Osteocyte (in vitro differentiated cells): ENCODE data around the gene MEF2C. TPM values are rescaled to one million over a fixed set of nuclear protein-coding genes. Genes with fewer than 3 reads are reported as not detected.

Experiments
- DNase-seq: peaks from one replicate; pipeline ENCODE4 v3.0.0; 2021; ENCODE audit warnings: mixed read lengths; ENCODE audit not compliant: unreplicated experiment; ENCODE audit errors: extremely low spot score
- H3K27ac Mint-ChIP-seq: one replicate; pipeline ENCODE4 v1.8.0; 2021; ENCODE audit warnings: mild to moderate bottlenecking, mixed read lengths; ENCODE audit not compliant: unreplicated experiment
- H3K27me3 Mint-ChIP-seq: one replicate; pipeline ENCODE4 v1.8.0; 2021; ENCODE audit warnings: mixed read lengths; ENCODE audit not compliant: unreplicated experiment
- H3K36me3 Mint-ChIP-seq: one replicate; pipeline ENCODE4 v1.8.0; 2021; ENCODE audit warnings: mixed read lengths; ENCODE audit not compliant: unreplicated experiment
- H3K4me1 Mint-ChIP-seq: one replicate; pipeline ENCODE4 v1.8.0; 2021; ENCODE audit warnings: mixed read lengths; ENCODE audit not compliant: unreplicated experiment
- H3K4me3 Mint-ChIP-seq: one replicate; pipeline ENCODE4 v1.8.0; 2021; ENCODE audit warnings: mild to moderate bottlenecking, moderate library complexity, mixed read lengths; ENCODE audit not compliant: unreplicated experiment
- H3K9me3 Mint-ChIP-seq: one replicate; pipeline ENCODE4 v1.8.0; 2021; ENCODE audit warnings: mixed read lengths; ENCODE audit not compliant: unreplicated experiment
- total RNA-seq: library from RNA; stranded (reverse); gene quantifications from 2 replicates; pipeline ENCODE4 v1.2.1, GENCODE V29; 2021
- TF ChIP-seq, protein P1 (sequence below): fragments of 200-600 bp; sonication (generic); IDR thresholded peaks from 2 replicates; pipeline ENCODE4 v1.5.0; 2021; ENCODE audit warnings: antibody characterized with exemption, mild to moderate bottlenecking, moderate library complexity

Gene MEF2C
- total RNA-seq, 1 donor from 2014 or later, result 9.4 TPM

DNA sequence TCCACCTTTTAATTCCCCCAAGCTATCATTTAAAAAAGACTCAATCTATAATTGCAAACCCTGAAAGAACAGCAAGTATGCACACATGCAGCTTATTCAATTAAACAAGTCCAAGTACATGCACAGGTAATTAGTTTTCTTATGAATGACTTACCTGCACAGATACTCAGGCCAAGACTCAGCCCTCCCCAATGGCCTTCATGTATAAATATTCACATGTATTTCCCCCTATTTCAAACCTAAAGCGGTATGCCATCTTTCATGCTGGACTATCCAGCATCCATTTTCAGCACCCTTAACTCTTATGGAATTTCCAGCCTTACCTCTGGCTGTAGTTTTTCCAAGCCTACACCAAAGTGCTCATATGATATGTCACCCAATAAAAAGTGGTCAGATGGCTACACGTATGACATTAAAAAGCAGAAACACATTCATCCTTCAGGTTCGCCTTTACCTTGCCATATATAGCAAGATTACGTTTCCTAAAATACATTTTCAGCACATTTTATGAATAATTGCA lies 205.5 kb downstream of the MEF2C start:
- Mint-ChIP-seq H3K4me3 (no peak overlapping the region), H3K27me3 (peaks cover 89% of the 10 kb centered on the region), H3K9me3 (no peaks in the 10 kb centered on the region)

DNA sequence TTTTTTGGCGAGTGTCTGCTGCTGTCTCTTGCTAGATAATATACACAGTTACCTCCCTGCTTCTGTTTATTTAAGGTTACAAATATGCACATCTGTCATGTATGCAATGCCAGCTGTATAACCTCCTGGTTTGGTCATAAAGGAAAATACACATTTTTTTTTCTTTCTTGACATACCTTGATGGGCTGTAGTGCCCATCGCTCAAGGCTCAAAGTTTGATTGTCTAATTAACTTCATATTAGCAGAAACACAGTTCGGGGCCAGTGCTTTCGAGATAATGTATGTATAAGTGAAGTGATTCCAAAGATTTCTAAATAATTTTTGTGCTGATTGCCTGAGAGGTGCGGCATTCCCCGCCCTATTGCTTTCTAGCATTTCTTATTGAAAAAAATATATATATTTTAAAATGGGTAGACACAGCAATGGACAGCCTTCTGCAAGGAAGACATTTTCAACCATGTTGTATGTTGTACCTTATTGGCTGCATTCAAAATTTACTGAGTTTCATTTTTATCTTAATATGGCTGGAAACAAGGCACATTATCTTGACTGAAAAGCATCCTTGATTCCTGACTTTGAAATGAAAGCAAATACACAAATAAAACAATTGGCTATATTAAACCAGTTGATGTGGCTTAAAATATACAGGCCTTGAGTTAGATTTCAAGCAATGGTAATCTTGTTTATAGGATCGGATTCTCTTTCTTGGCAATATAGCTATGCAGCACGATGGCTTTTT lies 206.2 kb downstream of the MEF2C start:
- H3K27ac Mint-ChIP-seq, result no peak overlapping the region
- H3K27me3 Mint-ChIP-seq, result peaks cover 90% of the 10 kb centered on the region
- no peaks in the 10 kb centered on the region for H3K9me3 Mint-ChIP-seq
- no peak for DNase-seq
- TF ChIP-seq, protein P1, sequence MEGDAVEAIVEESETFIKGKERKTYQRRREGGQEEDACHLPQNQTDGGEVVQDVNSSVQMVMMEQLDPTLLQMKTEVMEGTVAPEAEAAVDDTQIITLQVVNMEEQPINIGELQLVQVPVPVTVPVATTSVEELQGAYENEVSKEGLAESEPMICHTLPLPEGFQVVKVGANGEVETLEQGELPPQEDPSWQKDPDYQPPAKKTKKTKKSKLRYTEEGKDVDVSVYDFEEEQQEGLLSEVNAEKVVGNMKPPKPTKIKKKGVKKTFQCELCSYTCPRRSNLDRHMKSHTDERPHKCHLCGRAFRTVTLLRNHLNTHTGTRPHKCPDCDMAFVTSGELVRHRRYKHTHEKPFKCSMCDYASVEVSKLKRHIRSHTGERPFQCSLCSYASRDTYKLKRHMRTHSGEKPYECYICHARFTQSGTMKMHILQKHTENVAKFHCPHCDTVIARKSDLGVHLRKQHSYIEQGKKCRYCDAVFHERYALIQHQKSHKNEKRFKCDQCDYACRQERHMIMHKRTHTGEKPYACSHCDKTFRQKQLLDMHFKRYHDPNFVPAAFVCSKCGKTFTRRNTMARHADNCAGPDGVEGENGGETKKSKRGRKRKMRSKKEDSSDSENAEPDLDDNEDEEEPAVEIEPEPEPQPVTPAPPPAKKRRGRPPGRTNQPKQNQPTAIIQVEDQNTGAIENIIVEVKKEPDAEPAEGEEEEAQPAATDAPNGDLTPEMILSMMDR, result no peak
- H3K4me3 Mint-ChIP-seq, result peak overlapping the region; percentile 56
- peaks cover 26% of the 10 kb centered on the region for H3K4me1 Mint-ChIP-seq
- H3K36me3 Mint-ChIP-seq, result no peaks in the 10 kb centered on the region

More for the DNA sequence above, 205.5 kb downstream of the MEF2C start:
- H3K4me1 Mint-ChIP-seq, result peaks cover 26% of the 10 kb centered on the region
- H3K27ac Mint-ChIP-seq, result no peak overlapping the region
- no peak for DNase-seq
- TF ChIP-seq, protein P1, result no peak
- no peaks in the 10 kb centered on the region for H3K36me3 Mint-ChIP-seq

DNA sequence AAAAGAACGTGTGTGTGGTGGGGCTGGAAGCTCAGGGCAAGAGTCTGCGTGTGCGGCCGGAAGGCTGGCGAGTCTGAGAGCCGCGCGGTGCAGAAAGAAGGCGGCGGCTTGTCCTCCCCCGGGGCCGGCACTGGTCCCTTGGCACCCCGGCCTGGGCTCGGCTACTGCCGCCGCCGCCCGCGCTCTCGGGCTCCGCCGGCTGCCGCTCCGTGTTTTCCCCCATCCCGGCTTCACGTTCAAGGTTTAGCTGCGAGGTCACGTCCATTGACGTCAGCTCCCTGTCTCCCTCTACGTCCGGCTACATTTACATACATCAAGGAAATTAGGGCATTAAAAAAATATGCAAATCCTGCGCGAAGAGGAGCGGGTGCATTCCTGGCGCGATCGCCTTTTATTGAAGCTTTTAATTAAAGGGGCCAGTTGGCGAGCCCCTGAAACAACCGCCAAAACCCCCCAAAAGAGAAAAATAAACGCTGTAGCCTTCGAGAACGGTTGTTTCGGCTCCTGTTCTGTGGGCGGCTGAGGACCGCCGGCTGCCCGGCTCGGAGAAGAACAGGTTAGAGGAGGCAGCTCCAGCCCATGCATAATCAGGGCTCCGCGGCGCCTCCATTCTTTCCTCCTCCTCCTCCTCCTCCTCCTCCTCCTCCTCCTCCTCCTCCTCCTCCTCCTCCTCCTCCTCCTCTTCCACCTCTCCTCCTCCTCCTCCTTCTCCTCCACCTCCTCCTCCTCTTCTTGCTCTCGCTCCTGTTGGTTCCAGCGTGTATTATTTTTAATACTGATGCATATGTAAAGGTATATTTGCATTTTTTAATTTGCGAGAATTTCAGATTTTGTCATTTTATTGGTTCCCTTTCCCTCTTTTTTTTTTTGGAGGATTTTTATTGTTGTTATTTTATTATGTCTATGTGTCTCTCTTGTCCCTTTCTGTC lies 207.0 kb downstream of the MEF2C start:
- Mint-ChIP-seq H3K9me3 (no peaks in the 10 kb centered on the region), H3K36me3 (no peaks in the 10 kb centered on the region), H3K27me3 (peaks cover 92% of the 10 kb centered on the region), H3K27ac (no peak overlapping the region), H3K4me1 (peaks cover 26% of the 10 kb centered on the region), H3K4me3 (peak overlapping the region; percentile 66)
- no peak for DNase-seq
- TF ChIP-seq, protein P1, result no peak

DNA sequence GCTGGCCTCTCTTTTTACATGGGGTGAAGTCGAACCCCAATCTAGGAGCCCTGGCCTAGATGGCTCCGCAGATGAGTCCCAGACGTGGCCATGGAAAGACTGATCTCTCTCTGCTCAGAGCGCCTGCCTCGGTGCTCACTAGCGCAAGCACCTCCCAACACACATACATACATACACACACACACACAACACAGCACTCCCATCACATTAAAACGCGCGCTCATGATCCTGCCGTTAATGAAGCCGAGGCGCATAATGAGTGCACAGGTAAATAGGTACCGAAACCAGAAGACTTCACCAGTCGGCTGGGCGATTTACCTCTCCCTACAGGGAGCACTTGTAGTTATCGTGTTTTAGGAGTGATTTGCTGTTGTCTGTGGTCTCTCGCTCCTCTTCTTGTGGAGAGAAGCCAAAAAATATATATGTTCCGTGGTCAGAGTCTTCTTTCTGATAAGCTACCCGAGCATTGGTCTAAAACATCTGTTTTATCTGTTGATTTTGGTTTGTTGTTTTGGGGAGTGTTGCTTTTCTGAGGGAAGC lies 207.7 kb downstream of the MEF2C start:
- Mint-ChIP-seq H3K4me3 (peak overlapping the region; percentile 66), H3K4me1 (peaks cover 22% of the 10 kb centered on the region), H3K27me3 (peaks cover 90% of the 10 kb centered on the region), H3K27ac (no peak overlapping the region), H3K9me3 (no peaks in the 10 kb centered on the region), H3K36me3 (no peaks in the 10 kb centered on the region)
- DNase-seq, result no peak
- TF ChIP-seq, protein P1, result no peak
